ENCODE results near the gene CGRRF1.
A peak's percentile ranks its signal among the peaks of the same experiment; 100 is the strongest.

Gene CGRRF1

DNA sequence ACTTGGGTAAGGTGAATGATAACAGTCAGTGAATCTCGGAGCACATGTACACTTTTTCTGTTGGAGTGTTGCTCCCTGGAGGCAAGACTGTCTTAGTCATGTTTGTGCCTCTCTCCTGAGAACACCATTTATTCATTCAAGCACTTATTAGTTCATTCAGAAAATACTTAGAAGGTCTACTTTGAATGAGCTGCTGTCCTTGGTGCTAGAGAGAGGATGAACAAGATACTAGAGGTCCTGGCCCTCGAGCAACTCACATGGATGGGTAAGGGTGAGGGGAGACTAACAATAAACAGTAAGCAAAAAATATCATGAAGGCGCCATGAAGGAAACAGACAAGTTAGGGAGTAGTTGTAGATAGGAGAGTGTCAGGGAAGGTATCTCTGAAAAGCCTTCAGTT is 40.2 kb downstream of the CGRRF1 start:
- no peak overlapping the region for H3K4me3 ChIP-seq (ENCODE audit: control insufficient read depth, low read depth, low read length)
- TF ChIP-seq, protein P1, sequence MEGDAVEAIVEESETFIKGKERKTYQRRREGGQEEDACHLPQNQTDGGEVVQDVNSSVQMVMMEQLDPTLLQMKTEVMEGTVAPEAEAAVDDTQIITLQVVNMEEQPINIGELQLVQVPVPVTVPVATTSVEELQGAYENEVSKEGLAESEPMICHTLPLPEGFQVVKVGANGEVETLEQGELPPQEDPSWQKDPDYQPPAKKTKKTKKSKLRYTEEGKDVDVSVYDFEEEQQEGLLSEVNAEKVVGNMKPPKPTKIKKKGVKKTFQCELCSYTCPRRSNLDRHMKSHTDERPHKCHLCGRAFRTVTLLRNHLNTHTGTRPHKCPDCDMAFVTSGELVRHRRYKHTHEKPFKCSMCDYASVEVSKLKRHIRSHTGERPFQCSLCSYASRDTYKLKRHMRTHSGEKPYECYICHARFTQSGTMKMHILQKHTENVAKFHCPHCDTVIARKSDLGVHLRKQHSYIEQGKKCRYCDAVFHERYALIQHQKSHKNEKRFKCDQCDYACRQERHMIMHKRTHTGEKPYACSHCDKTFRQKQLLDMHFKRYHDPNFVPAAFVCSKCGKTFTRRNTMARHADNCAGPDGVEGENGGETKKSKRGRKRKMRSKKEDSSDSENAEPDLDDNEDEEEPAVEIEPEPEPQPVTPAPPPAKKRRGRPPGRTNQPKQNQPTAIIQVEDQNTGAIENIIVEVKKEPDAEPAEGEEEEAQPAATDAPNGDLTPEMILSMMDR (conservative IDR thresholded peaks at IDR 0.05; ENCODE audit: control insufficient read depth, insufficient read depth, low read depth, low read length): no peak
- peak; percentile 18 for DNase-seq (ENCODE audit: low read depth)

DNA sequence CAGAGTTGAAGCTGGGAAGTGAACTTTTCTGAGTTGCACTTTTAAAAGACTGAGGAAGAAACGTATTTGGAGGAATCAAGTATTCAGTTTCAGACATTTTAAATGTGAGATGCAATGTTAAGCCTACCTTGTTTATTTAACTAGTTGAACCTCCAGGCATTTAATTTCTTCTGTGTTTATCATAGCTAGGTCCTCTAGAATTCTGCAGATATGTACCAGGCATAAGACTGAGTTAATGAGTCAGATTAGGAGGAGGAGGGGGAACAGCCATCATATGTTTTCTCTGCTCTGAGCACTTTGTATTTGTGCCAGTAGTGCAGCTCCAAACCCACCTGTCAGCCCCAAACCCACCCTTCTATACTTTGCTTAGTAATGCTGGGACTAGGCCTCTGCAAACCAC is 40.8 kb downstream of the CGRRF1 start:
- H3K4me3 ChIP-seq (ENCODE audit: control insufficient read depth, low read depth, low read length): no peak overlapping the region
- TF ChIP-seq, protein P1 (conservative IDR thresholded peaks at IDR 0.05; ENCODE audit: control insufficient read depth, insufficient read depth, low read depth, low read length): no peak
- DNase-seq (ENCODE audit: low read depth): no peak

DNA sequence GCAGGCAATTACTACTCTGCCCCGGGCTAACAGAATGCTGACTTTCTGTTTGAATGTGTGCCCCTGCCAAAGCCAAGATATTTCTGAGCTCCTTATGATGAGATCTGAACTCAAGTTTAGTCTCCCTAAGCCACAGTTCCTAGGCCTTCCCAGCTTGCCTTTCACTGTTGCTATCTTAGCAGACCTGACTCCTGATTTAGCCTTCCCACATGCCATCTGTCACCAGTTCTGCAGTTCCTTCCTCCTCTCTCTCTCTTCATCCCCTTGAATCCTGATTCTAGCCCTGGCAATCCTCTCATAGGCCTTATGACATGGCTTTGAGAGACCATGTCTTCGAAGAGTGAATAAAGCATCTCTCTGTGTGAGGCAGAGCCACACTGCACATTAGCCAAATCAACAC is 44.7 kb downstream of the CGRRF1 start:
- TF ChIP-seq, protein P1 (conservative IDR thresholded peaks at IDR 0.05; ENCODE audit: control insufficient read depth, insufficient read depth, low read depth, low read length): no peak
- no peak overlapping the region for H3K4me3 ChIP-seq (ENCODE audit: control insufficient read depth, low read depth, low read length)
- no peak for DNase-seq (ENCODE audit: low read depth)

DNA sequence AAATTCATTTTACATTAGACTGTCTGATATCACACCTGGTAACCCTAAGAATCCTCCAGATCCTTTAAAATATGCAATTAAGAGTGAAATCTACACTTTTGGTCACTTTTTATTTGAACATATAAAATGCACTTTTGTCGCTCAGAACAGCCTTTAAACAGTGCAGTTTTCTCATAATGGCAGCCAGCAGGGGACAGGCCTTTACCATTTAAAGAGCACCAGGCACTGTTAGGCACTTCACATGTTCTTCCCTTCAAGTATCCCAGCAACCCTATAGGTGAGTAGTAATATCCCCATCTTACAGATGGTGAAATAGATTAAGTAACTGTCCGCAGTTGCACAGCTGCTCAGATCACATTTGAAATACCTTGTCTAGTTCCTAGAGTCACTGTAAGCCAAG is 45.9 kb downstream of the CGRRF1 start:
- TF ChIP-seq, protein P1 (conservative IDR thresholded peaks at IDR 0.05; ENCODE audit: control insufficient read depth, insufficient read depth, low read depth, low read length): peak; percentile 31
- peak; percentile 17 for DNase-seq (ENCODE audit: low read depth)
- H3K4me3 ChIP-seq (ENCODE audit: control insufficient read depth, low read depth, low read length): no peak overlapping the region

DNA sequence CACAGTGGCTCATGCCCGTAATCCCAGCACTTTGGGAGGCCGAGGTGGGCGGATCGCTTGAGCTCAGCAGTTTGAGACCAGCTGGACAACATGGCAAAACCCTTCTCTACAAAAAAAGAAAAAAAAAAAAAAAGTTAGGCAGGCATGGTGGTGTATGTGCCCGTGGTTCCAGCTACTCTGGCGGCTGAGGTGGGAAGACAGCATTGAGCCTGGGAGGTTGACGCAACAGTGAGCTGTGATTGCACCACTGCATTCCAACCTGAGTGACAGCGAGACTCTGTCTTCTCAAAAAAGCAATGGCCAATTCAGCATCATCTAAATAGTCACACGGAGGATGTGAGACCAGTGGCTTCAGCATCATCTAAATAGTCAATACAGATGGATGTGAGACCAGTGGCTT is 46.8 kb downstream of the CGRRF1 start:
- TF ChIP-seq, protein P1 (conservative IDR thresholded peaks at IDR 0.05; ENCODE audit: control insufficient read depth, insufficient read depth, low read depth, low read length): no peak
- no peak for DNase-seq (ENCODE audit: low read depth)
- no peak overlapping the region for H3K4me3 ChIP-seq (ENCODE audit: control insufficient read depth, low read depth, low read length)

DNA sequence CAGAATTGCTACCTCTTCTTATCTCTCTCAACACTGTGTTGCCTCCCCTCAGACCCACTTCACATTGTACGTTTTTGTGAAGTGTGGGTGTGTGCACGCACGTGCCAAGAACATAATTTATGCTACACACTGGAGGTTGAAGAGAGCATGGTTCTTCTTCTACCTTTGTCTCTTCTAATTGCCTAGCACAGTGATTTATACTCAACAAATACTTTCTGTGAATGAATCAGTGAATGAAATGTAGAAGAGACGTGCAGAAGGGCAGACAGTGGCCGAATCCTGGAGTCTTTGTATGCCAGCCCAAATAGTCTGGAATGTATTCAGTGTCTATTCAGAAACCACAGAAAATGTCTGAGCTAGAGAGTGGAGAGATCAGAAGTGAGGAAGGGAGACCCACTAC is 52.6 kb downstream of the CGRRF1 start:
- TF ChIP-seq, protein P1 (conservative IDR thresholded peaks at IDR 0.05; ENCODE audit: control insufficient read depth, insufficient read depth, low read depth, low read length): no peak
- no peak for DNase-seq (ENCODE audit: low read depth)
- no peak overlapping the region for H3K4me3 ChIP-seq (ENCODE audit: control insufficient read depth, low read depth, low read length)
